Naive thymus-derived CD4-positive, alpha-beta T cell (primary cell): ENCODE results near the gene APOBEC3B. TPM values are rescaled to one million over a fixed set of nuclear protein-coding genes. Genes with fewer than 3 reads are reported as not detected.

Experiments
- ATAC-seq: fragments of 150-1000 bp; cut with Tn5 transposase; 2 replicates; pipeline ENCODE4 v1.10.0; 2021; ENCODE audit warnings: mild to moderate bottlenecking, moderate library complexity
- CTCF ChIA-PET: fragments of 350-600 bp; sonication (Branson Sonifier 250); formaldehyde crosslinking; loops from one replicate; lab custom pipeline; 2021; ENCODE audit warnings: antibody characterized with exemption; lab: Charles Lee
- POLR2A ChIA-PET: fragments of 350-600 bp; sonication (Branson Sonifier 250); formaldehyde crosslinking; loops from one replicate; lab custom pipeline; 2021; ENCODE audit warnings: antibody characterized with exemption, inconsistent platforms; lab: Charles Lee
- DNase-seq, 9 donors: peaks; one replicate each; pipeline versions ENCODE4 v3.0.0 to v3.0.0-alpha.2; 2020 to 2022; ENCODE audit warnings: mixed read lengths in 1 of 9
- H3K27ac ChIP-seq: one replicate; pipeline ENCODE4 v1.7.0; 2013; ENCODE audit warnings: mild to moderate bottlenecking, low read depth, low read length, moderate library complexity
- H3K27me3 ChIP-seq, 2 donors: one replicate each; pipeline ENCODE4 v1.7.0; 2013; ENCODE audit warnings: low read length in 2 of 2, mild to moderate bottlenecking in 2 of 2, moderate library complexity in 2 of 2; ENCODE audit not compliant: control insufficient read depth in 2 of 2, insufficient read depth in 2 of 2
- H3K36me3 ChIP-seq, 3 experiments: 1 replicate in 2 of 3; 2 replicates in 1 of 3; pipeline ENCODE4 v1.7.0; 2013; ENCODE audit warnings: low read length in 3 of 3, mild to moderate bottlenecking in 3 of 3, moderate library complexity in 1 of 3; ENCODE audit not compliant: insufficient read depth in 3 of 3, control insufficient read depth in 2 of 3
- H3K4me1 ChIP-seq, 2 donors: one replicate each; pipeline ENCODE4 v1.7.0; 2013; ENCODE audit warnings: low read length in 2 of 2, mild to moderate bottlenecking in 2 of 2, moderate library complexity in 1 of 2; ENCODE audit not compliant: control insufficient read depth in 2 of 2, insufficient read depth in 2 of 2
- H3K4me3 ChIP-seq: 2 replicates; pipeline ENCODE4 v1.7.0; 2013; ENCODE audit warnings: mild to moderate bottlenecking, low read length
- H3K9me3 ChIP-seq, 3 experiments: 1 replicate in 2 of 3; 2 replicates in 1 of 3; pipeline ENCODE4 v1.7.0; 2013; ENCODE audit warnings: low read length in 3 of 3; ENCODE audit not compliant: control insufficient read depth in 2 of 3
- H3K27ac Mint-ChIP-seq, 9 donors: one replicate each; pipeline ENCODE4 v1.8.0; 2020 to 2022; ENCODE audit warnings: mixed read lengths in 9 of 9, mild to moderate bottlenecking in 8 of 9, moderate library complexity in 5 of 9, inconsistent platforms in 2 of 9
- H3K27me3 Mint-ChIP-seq, 5 donors: one replicate each; pipeline ENCODE4 v1.8.0; 2021 to 2022; ENCODE audit warnings: mixed read lengths in 5 of 5, mild to moderate bottlenecking in 1 of 5
- H3K36me3 Mint-ChIP-seq, 5 donors: one replicate each; pipeline ENCODE4 v1.8.0; 2020 to 2022; ENCODE audit warnings: mixed read lengths in 5 of 5, mild to moderate bottlenecking in 3 of 5, inconsistent platforms in 1 of 5
- H3K4me1 Mint-ChIP-seq, 7 donors: one replicate each; pipeline ENCODE4 v1.8.0; 2020 to 2022; ENCODE audit warnings: mixed read lengths in 7 of 7, mild to moderate bottlenecking in 3 of 7, inconsistent platforms in 1 of 7
- H3K4me3 Mint-ChIP-seq, 10 donors: one replicate each; pipeline ENCODE4 v1.8.0; 2020 to 2022; ENCODE audit warnings: mild to moderate bottlenecking in 10 of 10, mixed read lengths in 10 of 10, moderate library complexity in 6 of 10, inconsistent platforms in 2 of 10
- H3K9me3 Mint-ChIP-seq, 11 donors: one replicate each; pipeline ENCODE4 v1.8.0; 2020 to 2022; ENCODE audit warnings: mixed read lengths in 11 of 11, mild to moderate bottlenecking in 4 of 11, inconsistent platforms in 1 of 11, moderate library complexity in 1 of 11
- intact Hi-C, 2 donors: fragments of 100-400 bp; cut with micrococcal nuclease; formaldehyde crosslinking; loops; one replicate each; pipeline ENCODE4 v1.15.1; 2023
- polyA plus RNA-seq, 2 donors: library from polyadenylated mRNA; unstranded; fragments of 300-500 nt; fragmentation: Illumina TruSeq; gene quantifications; one replicate each; pipeline ENCODE4 v1.2.3, GENCODE V29; 2021
- total RNA-seq, 6 experiments: library from RNA in 5 of 6; stranded (reverse) in 5 of 6; gene quantifications; 1 replicate in 5 of 6; 2 replicates in 1 of 6; pipeline ENCODE4 v1.2.3 and lab custom pipeline; 2021 to 2026

Gene APOBEC3B
- total and polyA plus RNA-seq, 7 experiments from 2014 or later = 0.30 to 16.0 (median 7.1) TPM; not detected in 3

DNA sequence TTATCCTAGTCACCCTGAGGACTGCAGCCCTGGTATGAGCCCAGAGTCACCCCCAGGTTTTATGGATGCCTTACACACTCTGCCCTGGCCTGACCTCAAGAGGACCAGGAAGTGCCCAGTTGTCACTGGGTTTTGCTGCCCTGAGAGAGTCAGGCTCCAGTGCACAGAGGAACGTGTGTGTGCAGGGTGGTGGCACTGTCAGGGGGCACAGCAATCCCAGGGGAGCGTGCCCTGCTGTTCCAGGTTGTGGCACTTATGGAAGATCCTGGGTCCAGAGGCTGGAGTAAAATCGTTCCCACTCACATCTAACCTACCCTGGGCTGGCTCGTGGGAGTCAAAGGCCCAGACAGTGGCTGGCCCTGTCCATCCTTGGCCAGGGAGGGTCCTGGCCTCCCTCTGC lies 17.2 kb upstream of the APOBEC3B start:
- H3K4me3 Mint-ChIP-seq = no peak overlapping the region
- H3K36me3 Mint-ChIP-seq = no peaks in the 10 kb centered on the region
- DNase-seq (no peak), ATAC-seq (no peak)
- Histone ChIP-seq H3K9me3 (no peaks in the 10 kb centered on the region), H3K27ac (no peak overlapping the region), H3K4me3 (no peak overlapping the region), H3K27me3 (no peaks in the 10 kb centered on the region), H3K36me3 (no peaks in the 10 kb centered on the region), H3K4me1 (no peaks in the 10 kb centered on the region)
- no peaks in the 10 kb centered on the region for H3K9me3 Mint-ChIP-seq
- H3K27ac Mint-ChIP-seq = no peak overlapping the region
- peaks cover 0 to 10% (median 0%) of the 10 kb centered on the region in 5 donors for H3K27me3 Mint-ChIP-seq
- POLR2A ChIA-PET = no interaction called here
- H3K4me1 Mint-ChIP-seq = peaks cover 0 to 16% (median 0%) of the 10 kb centered on the region in 7 donors
- intact Hi-C loops = no loop called here
- CTCF ChIA-PET = no interaction called here

DNA sequence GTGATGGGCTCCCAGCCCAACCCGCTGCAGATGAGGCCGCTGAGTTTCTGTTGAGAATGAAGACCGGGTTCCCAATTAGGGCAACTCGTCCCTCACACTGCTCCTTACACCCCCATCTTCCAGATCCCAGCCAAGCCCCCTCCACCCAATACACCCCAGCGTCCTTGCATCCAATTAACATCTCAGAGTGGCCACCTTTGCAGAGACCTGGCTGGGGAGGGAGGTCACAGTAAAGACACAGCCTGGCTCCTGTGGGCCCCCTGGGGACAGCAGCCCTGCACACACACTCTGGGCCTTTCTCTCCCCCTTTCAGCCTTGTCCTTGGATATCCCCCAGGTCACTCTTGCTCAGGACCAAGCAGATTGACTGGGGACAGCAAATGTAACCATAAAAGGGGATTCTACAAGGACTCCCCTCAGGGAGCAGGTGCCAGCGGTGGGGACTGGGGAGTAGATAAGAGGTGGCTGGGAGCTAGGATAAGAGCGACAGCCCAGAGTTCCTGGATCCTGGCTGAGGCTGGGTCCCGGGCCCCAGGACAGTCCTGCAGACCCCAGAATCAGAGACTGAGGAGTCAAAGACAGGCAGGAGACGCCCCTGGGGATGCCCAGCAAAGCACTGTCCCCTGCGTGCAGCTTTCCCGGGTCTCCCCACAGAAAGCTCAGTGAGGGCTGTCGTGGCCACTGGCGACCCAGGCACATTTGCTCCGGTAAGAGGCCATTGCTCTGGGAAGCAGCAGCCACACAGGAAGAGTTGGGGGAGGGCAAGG lies 16.4 kb upstream of the APOBEC3B start:
- Histone ChIP-seq H3K4me1 (no peaks in the 10 kb centered on the region), H3K9me3 (no peaks in the 10 kb centered on the region), H3K4me3 (no peak overlapping the region), H3K36me3 (no peaks in the 10 kb centered on the region), H3K27me3 (no peaks in the 10 kb centered on the region), H3K27ac (no peak overlapping the region)
- no peak for ATAC-seq
- Mint-ChIP-seq H3K27me3 (peaks cover 0 to 15% (median 6%) of the 10 kb centered on the region in 5 donors), H3K36me3 (no peaks in the 10 kb centered on the region), H3K9me3 (no peaks in the 10 kb centered on the region), H3K4me1 (peaks cover 0 to 19% (median 0%) of the 10 kb centered on the region in 7 donors), H3K27ac (peak overlapping the region in 1 of 9 donors; percentile 46), H3K4me3 (no peak overlapping the region)
- POLR2A ChIA-PET = no interaction called here
- intact Hi-C loops = no loop called here
- CTCF ChIA-PET = interaction anchor here (0.6 kb wide), 2 partner anchors 79 to 299 kb away, joined by 3 to 4 read pairs; no protein-coding TSS in a partner anchor
- DNase-seq = no peak

GRCh38 chr22:38966380-38966702 lies 15.8 kb upstream of the APOBEC3B start:
- Mint-ChIP-seq H3K36me3 (no peaks in the 10 kb centered on the region), H3K4me1 (peaks cover 0 to 19% (median 0%) of the 10 kb centered on the region in 7 donors), H3K4me3 (no peak overlapping the region), H3K27me3 (peaks cover 0 to 16% (median 10%) of the 10 kb centered on the region in 5 donors), H3K9me3 (no peaks in the 10 kb centered on the region), H3K27ac (peak overlapping the region in 1 of 9 donors; percentile 46)
- H3K4me3 ChIP-seq = no peak overlapping the region
- no peak for DNase-seq
- CTCF ChIA-PET = interaction anchor here (0.6 kb wide), 3 partner anchors 9 to 299 kb away, joined by 3 to 4 read pairs (median 4); no protein-coding TSS in a partner anchor
- H3K4me1 ChIP-seq = no peaks in the 10 kb centered on the region
- H3K27ac ChIP-seq = no peak overlapping the region
- H3K36me3 ChIP-seq = no peaks in the 10 kb centered on the region
- POLR2A ChIA-PET = no interaction called here
- ATAC-seq = no peak
- H3K9me3 ChIP-seq = no peaks in the 10 kb centered on the region
- intact Hi-C loops = no loop called here
- H3K27me3 ChIP-seq = no peaks in the 10 kb centered on the region

- Mint-ChIP-seq H3K4me1 (peaks cover 0 to 19% (median 0%) of the 10 kb centered on the region in 7 donors), H3K9me3 (no peaks in the 10 kb centered on the region), H3K36me3 (no peaks in the 10 kb centered on the region), H3K27ac (no peak overlapping the region), H3K27me3 (peaks cover 0 to 16% (median 13%) of the 10 kb centered on the region in 5 donors), H3K4me3 (no peak overlapping the region)
- Histone ChIP-seq H3K36me3 (no peaks in the 10 kb centered on the region), H3K4me3 (no peak overlapping the region), H3K9me3 (no peaks in the 10 kb centered on the region), H3K27me3 (no peaks in the 10 kb centered on the region), H3K4me1 (no peaks in the 10 kb centered on the region), H3K27ac (no peak overlapping the region)
- ChIA-PET POLR2A (no interaction called here), CTCF (interaction anchor here (0.6 kb wide), 1 partner anchor 8 kb away, joined by 4 read pairs; no protein-coding TSS in a partner anchor)
- no peak for ATAC-seq
- intact Hi-C loops = no loop called here
- DNase-seq = no peak
Observed at GRCh38 chr22:38966942-38967341, 15.2 kb upstream of the APOBEC3B start.

DNA sequence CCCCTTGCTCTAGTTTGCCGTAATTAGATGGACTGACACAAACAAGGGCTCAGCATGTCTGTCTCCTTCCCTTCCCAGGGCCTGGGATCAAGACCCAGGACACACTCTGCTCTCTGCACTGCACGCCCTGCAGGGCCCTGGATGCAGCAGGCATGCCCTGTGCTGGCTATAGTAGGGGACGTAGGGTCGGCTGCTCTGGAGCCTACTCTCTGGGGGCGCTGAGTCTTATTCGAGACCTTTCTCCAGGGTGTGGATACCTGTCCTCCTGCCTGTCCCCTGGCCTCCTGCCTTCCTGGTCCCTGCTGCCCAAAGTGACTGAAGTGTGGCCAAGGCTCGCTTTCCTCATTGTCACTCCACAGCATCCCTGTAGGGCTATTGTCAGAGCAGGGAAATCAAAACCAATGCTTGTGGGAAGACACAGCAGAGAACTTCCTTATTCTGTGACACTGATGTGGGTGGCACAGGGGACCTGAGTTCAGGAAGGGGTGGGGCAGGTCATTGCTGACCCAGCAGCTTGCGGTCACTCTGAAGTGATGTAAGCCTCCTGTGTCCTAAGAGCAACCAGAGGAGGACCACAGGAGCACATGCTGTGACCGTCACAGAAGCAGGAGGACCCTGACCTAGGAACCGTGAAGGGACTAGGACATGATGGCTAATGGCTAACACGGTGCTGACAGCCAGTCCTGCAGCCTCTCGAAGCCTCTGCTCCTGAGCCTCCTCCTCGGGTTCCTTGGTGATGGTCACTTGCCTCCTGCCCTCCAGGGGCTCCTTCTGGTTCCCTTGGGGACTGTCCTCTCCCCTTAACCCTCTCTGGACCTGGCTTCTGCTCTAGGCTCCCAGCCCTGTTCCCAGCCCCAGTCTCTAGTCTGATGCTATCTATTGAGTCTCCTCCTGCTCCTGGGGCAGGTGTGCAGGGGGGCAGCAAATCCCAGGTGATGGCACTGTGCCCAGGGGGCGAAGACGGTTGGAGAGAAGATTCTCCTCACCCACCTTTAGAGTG lies 14.4 kb upstream of the APOBEC3B start:
- POLR2A ChIA-PET = no interaction called here
- Mint-ChIP-seq H3K9me3 (no peaks in the 10 kb centered on the region), H3K4me1 (peaks cover 0 to 26% (median 0%) of the 10 kb centered on the region in 7 donors), H3K27me3 (peaks cover 0 to 18% (median 13%) of the 10 kb centered on the region in 5 donors), H3K27ac (peak overlapping the region in 2 of 9 donors; percentile 30 to 52), H3K4me3 (no peak overlapping the region), H3K36me3 (no peaks in the 10 kb centered on the region)
- H3K4me3 ChIP-seq = no peak overlapping the region
- ATAC-seq = peak; percentile 91
- H3K27me3 ChIP-seq = no peaks in the 10 kb centered on the region
- no peak for DNase-seq
- no peaks in the 10 kb centered on the region for H3K4me1 ChIP-seq
- intact Hi-C loops = no loop called here
- CTCF ChIA-PET = no interaction called here
- no peak overlapping the region for H3K27ac ChIP-seq
- H3K36me3 ChIP-seq = no peaks in the 10 kb centered on the region
- H3K9me3 ChIP-seq = no peaks in the 10 kb centered on the region

DNA sequence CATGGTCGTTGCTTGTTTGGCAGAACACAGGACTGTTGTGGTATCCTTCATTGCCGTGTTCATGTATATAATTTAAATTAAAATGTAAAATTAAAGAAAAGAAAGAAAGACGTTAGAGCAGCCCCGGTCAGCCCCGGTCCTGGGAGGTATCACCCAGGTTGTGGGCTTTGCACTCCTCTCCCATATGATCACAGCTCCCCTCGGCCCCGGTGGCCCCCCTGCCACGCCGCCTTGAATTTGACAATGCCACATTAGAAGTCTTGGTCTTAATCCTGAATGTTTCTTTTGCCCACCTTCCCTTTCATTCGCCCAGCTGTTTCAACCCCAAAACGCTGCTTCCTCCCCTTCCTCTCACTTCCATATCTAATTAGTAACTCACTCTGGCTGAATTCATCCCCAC lies 13.3 kb upstream of the APOBEC3B start:
- intact Hi-C loops = no loop called here
- Histone ChIP-seq H3K27ac (no peak overlapping the region), H3K27me3 (no peaks in the 10 kb centered on the region), H3K9me3 (no peaks in the 10 kb centered on the region), H3K4me1 (no peaks in the 10 kb centered on the region), H3K36me3 (no peaks in the 10 kb centered on the region), H3K4me3 (no peak overlapping the region)
- H3K36me3 Mint-ChIP-seq = no peaks in the 10 kb centered on the region
- peaks cover 0 to 18% (median 15%) of the 10 kb centered on the region in 5 donors for H3K27me3 Mint-ChIP-seq
- H3K27ac Mint-ChIP-seq = peak overlapping the region in 2 of 9 donors; percentile 52 to 78
- H3K4me3 Mint-ChIP-seq = no peak overlapping the region
- ATAC-seq = no peak
- DNase-seq = no peak
- POLR2A ChIA-PET = interaction anchor here (0.6 kb wide), 1 partner anchor 10 kb away, joined by 3 read pairs; no protein-coding TSS in a partner anchor
- H3K4me1 Mint-ChIP-seq = peaks cover 0 to 31% (median 0%) of the 10 kb centered on the region in 7 donors
- CTCF ChIA-PET = interaction anchor here (0.8 kb wide), 1 partner anchor 34 kb away, joined by 3 read pairs; no protein-coding TSS in a partner anchor
- no peaks in the 10 kb centered on the region for H3K9me3 Mint-ChIP-seq
